HG02623 (cell line): Measurements from ENCODE around the gene GPR62.

Experiments
- ATAC-seq: cut with Tn5 transposase; IDR thresholded peaks from one replicate; pipeline ENCODE4 v1.9.1; 2021; ENCODE audit warnings: moderate library complexity; ENCODE audit not compliant: unreplicated experiment

GPR62 gene

GRCh38 chr3:51954105-51954504, 1.1 kb upstream of the GPR62 start:
- ATAC-seq = no peak

DNA sequence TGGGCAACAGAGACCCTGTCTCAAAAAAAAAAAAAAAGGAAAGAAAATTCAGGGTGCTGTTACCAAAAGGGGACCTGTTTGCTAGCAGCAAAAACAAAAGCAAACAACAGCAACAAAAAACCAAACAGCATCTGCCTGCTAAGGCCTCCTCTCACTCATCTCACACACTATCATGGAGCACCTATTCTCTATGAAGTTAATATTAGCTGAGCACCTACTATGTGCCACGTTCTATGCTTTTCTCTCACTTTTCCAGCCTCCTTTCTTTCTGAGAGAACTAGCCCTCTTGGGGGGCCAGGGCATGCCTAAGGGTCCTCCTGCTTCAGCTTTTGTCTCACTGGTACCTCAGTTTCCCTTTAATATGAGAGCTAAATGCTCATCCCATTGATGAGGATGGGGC, 468 bp upstream of the GPR62 start:
- no peak for ATAC-seq

DNA sequence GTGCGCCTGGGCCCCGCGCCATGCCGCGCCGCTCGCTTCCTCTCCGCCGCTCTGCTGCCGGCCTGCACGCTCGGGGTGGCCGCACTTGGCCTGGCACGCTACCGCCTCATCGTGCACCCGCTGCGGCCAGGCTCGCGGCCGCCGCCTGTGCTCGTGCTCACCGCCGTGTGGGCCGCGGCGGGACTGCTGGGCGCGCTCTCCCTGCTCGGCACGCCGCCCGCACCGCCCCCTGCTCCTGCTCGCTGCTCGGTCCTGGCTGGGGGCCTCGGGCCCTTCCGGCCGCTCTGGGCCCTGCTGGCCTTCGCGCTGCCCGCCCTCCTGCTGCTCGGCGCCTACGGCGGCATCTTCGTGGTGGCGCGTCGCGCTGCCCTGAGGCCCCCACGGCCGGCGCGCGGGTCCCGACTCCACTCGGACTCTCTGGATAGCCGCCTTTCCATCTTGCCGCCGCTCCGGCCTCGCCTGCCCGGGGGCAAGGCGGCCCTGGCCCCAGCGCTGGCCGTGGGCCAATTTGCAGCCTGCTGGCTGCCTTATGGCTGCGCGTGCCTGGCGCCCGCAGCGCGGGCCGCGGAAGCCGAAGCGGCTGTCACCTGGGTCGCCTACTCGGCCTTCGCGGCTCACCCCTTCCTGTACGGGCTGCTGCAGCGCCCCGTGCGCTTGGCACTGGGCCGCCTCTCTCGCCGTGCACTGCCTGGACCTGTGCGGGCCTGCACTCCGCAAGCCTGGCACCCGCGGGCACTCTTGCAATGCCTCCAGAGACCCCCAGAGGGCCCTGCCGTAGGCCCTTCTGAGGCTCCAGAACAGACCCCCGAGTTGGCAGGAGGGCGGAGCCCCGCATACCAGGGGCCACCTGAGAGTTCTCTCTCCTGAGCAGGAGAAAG, 951 bp downstream of the GPR62 start:
- no peak for ATAC-seq

DNA sequence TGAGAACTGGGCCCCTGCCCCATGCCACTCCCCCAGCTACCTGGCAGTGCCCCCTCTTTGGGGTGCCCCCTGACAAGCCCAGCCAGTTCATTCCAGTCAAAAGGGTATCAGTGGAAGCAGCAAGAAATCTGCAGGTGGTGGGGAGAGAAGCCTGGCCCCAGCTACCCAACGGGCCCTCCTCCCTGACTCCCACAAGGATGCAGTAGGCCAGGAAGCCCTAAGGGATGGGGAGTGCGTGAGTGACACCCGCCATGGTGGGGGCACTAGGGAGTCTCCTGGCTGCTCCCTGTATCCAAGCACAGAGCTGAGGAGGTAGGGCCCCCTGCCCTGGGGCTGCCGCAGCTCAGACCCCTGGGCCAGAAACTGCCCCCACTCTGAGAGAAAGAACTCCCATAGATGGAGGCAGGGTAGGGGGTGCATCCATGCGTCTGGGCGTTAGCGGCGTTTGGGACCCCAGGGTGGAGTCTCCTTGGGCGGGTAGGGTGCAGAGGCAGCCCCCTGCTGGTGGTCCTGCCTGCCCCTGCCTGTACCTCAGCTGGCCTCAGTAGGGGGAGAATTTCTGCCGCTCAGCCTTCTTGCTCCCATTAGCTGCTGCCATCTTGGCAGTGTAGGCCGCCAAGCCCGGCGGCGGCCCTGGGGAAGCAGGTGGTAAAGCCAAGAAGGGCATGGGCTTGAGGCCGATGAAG, 2.5 kb downstream of the GPR62 start:
- ATAC-seq = no peak

GRCh38 chr3:51958603-51959521, 3.7 kb downstream of the GPR62 start:
- ATAC-seq = no peak

DNA sequence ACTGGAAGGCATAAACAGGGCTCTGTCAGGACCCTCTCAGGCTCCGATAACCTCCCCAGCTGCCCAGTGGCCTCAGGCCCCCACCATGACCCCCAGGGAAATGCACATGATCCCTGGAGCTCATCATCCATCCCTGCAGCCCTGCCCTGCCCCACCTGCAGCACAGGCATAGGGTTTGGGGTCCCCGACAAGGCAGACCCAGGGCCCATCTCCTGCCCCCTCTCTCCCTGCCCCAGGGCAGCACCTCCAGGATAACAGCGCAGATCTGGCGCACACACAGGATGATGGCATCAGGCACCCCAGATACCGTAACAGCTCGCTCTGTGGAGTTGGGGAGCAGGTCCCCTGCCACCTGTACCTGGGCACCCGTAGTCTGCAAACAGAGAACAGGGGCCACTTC, 4.5 kb downstream of the GPR62 start:
- ATAC-seq = no peak

DNA sequence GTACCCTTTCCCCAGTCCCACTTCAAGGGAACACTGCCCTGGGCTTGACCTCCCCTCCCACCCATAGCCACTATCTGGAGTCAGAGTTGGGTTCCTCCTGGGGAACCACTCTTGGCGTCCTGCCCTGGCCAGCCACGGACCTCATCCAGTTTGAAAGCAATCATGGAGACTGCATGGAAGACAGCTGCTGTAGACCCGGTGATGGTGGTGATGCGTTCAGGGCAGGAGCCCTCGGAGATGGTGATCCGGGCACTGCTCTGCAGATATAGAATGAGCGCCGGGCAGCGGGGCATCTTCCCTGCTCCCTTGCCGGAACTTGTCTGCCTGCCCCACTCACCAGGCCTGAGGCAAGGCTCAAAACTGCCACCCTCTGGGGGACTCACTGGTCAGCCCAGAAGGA, 5.2 kb downstream of the GPR62 start:
- no peak for ATAC-seq

DNA sequence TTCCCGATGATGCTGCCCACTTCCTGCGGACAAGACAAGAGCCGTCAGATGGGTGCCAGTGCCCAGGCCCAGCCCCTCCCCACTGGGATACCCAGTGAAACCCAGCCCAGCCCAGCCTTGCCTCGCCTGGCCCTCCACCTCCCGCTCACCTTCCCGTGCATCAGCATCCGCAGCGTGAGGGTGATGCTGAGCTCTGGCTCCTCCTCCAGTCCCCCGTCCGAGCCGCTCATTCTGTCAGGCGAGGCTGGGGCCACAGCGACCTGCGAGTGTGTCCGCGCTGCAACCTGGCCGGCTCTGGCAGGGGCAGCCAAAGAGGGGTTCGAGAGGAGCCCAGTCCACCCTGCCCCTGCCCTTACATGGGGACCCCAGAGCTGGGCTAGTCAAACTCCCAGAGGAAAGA, 5.8 kb downstream of the GPR62 start:
- no peak for ATAC-seq

DNA sequence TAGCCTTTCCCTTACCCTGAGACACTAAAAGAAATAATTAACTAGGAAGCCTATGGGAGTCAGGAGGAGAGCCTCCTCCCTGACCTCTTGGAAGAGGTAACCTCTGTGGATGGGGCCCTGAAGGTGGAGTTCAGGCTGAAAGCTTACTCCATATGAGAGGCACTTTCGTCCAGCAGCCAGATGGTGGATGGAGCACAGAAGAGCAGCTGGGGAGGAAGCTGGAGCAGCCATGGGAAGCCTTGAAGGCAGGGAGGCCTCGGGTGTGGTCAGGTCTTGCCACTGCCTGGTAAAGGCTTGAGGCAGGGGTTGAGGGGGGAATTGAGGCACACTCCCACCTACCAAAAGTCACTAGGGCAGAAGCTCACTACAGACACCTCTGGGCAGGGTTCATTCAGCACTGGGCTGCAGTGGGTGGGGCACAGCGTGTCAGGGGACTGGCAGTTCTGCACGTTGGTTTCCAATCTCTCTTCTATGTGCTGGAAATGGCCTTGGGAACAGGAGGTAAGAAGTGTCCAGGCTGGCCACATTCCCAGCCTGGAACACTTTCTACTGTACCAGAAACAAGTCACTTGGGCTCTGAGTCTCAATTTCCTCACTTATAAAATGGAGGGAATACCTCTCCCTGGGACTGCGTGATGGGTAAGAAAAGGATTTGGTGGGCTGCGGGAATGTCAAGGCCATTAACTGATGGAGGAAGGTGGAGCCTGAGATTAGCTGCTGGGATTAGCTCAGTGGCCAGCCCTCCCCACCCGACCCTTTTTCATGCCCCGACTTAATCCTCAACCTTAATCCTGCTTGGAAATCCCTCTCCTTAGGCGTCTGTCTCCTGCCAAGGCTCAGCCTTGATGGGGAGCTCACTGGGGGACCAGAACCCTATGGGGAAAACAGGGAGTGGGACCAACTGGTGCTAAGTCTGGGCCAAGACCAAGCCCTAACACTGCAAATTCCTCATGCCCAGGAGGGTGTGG, 6.7 kb downstream of the GPR62 start:
- ATAC-seq = no peak

DNA sequence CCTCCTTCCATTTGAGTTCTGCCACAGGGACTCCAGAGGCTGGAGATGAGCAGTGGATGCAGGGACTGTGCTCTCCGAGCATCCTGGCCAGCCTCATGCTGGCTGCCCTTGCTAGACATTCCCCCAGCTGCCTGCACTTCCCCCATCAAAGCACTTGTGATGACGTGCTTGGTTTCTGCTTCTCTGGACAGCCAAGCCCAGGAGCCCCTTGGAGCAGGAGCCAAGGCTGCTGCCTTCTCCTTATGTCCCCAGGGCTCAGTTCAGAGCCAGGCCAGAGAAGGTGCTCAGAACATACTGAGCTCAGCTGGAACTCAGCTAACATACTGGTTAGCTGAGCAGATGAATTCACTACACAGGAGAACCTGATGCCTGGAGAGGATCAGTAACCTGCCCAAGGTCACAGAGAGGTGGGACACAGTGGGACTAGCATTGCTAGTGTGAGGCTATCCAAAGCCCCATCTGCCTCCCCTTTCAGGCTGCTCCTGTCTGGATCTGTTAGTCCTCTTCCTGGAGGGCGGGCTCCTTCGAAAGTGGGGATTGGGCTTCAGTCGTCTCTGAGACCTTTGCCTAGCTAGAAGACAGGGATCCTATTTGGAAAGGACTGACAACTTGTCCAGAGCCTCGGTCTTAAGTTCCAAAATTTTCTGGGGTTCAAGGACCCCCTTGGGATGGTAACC, 7.8 kb downstream of the GPR62 start:
- ATAC-seq = no peak

DNA sequence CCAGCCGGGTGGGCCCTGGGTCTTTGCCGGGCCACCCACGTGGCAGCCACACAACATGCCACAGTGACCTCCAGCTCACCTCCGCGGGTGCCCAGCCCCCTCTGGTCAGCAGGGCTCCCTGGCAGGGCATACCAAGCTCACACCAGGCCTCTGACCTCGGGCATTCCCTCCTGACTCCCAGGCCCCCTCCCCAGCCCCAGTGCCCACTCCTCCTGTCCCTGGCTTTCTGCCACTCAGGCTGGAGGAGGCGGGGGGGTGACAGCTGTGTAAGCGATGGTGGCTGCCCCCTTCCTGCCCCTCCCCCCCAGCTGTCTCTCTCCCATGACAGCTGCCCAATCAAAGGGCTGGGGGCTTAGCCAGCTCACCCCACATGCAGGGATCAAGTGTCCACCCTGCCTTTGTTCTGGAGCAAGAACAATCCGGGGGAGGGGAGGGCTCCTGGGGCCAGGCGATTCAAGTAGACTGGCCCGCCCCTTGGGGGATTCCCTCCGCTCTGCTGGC, 8.8 kb downstream of the GPR62 start:
- no peak for ATAC-seq

DNA sequence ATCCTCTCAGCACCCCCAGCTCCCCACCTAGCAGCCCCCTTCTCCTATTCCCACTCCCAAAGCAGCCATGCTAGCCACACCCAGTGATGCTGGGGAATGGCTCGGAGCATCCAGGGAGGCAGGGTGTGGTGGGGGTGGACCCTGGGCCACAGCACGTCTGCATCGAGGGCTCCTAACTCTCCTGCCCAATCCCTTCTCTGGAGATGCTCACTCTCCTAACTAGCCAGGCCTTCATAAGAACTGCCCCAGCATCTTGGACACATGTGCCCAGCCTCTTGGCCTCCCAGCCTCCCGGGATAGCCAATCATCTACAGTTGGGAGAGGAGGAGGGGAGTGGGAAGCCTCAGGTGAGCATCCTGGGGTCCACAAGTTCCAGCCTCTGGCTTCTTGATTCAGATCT, 9.3 kb downstream of the GPR62 start:
- ATAC-seq = no peak

- no peak for ATAC-seq
These were observed 10.8 kb downstream of the GPR62 start for GRCh38 chr3:51966016-51966415.

GRCh38 chr3:51966486-51966885, 11.3 kb downstream of the GPR62 start:
- no peak for ATAC-seq

- ATAC-seq = peak; percentile 34
These were observed 11.8 kb downstream of the GPR62 start for GRCh38 chr3:51966922-51967383.

GRCh38 chr3:51967384-51968169, 12.4 kb downstream of the GPR62 start, which contains the start of gene PCBP4:
Gene PCBP4, minus strand, starts transcription at chr3:51967454. Its CDS starts 6,214 bp downstream, at chr3:51961240.
- ATAC-seq = peak; percentile 50

DNA sequence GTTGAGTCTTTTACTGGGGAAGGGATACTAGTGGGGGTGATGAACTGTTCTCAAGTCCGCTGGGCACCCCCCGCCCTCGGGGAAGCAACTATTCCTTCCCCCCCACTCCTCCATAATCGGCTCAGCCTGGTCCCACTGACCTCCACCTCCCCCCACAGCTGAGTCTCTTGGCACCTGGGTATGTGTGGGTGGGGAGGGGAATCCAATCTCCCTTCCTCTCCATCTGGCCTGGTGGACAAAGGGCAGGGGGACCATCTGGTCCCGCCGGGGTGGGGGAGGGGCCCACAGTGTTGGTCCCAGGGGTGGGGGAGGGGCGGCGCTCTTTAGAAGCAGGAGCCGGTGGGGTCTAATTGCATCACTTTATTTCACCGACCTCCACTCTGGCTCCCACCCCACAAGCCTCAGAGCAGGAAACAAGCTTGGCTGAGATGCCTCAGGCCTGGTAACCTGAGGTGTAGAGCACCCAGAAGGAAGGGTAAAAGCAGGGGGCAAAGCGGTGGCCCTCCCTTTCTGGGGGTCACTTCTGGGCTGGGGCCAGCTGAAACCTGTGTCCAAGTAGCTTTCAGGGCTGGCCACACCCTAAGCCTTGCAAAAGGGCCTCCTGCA, 13.1 kb downstream of the GPR62 start:
- no peak for ATAC-seq
